ENCODE measurements around the gene INCENP.

GRCh38 chr11:62179995-62180394, 56.2 kb downstream of the INCENP start:
- TF ChIP-seq RAD21 (conservative IDR thresholded peaks at IDR 0.05) (no peak), TAF1 (IDR thresholded peaks at IDR 0.05; ENCODE audit: low read depth) (no peak), EP300 (conservative IDR thresholded peaks at IDR 0.05; ENCODE audit: poor library complexity, severe bottlenecking) (no peak), EZH2 (IDR thresholded peaks at IDR 0.05; ENCODE audit: borderline replicate concordance, insufficient read depth, low read length, poor library complexity, severe bottlenecking) (no peak), POLR2AphosphoS5 (IDR thresholded peaks at IDR 0.05) (no peak), MXI1 (conservative IDR thresholded peaks at IDR 0.05; ENCODE audit: poor library complexity, severe bottlenecking) (no peak)
- TF ChIP-seq, protein P1, sequence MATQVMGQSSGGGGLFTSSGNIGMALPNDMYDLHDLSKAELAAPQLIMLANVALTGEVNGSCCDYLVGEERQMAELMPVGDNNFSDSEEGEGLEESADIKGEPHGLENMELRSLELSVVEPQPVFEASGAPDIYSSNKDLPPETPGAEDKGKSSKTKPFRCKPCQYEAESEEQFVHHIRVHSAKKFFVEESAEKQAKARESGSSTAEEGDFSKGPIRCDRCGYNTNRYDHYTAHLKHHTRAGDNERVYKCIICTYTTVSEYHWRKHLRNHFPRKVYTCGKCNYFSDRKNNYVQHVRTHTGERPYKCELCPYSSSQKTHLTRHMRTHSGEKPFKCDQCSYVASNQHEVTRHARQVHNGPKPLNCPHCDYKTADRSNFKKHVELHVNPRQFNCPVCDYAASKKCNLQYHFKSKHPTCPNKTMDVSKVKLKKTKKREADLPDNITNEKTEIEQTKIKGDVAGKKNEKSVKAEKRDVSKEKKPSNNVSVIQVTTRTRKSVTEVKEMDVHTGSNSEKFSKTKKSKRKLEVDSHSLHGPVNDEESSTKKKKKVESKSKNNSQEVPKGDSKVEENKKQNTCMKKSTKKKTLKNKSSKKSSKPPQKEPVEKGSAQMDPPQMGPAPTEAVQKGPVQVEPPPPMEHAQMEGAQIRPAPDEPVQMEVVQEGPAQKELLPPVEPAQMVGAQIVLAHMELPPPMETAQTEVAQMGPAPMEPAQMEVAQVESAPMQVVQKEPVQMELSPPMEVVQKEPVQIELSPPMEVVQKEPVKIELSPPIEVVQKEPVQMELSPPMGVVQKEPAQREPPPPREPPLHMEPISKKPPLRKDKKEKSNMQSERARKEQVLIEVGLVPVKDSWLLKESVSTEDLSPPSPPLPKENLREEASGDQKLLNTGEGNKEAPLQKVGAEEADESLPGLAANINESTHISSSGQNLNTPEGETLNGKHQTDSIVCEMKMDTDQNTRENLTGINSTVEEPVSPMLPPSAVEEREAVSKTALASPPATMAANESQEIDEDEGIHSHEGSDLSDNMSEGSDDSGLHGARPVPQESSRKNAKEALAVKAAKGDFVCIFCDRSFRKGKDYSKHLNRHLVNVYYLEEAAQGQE (IDR thresholded peaks at IDR 0.05; ENCODE audit: borderline replicate concordance): no peak
- TF ChIP-seq, protein P2, sequence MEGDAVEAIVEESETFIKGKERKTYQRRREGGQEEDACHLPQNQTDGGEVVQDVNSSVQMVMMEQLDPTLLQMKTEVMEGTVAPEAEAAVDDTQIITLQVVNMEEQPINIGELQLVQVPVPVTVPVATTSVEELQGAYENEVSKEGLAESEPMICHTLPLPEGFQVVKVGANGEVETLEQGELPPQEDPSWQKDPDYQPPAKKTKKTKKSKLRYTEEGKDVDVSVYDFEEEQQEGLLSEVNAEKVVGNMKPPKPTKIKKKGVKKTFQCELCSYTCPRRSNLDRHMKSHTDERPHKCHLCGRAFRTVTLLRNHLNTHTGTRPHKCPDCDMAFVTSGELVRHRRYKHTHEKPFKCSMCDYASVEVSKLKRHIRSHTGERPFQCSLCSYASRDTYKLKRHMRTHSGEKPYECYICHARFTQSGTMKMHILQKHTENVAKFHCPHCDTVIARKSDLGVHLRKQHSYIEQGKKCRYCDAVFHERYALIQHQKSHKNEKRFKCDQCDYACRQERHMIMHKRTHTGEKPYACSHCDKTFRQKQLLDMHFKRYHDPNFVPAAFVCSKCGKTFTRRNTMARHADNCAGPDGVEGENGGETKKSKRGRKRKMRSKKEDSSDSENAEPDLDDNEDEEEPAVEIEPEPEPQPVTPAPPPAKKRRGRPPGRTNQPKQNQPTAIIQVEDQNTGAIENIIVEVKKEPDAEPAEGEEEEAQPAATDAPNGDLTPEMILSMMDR (IDR thresholded peaks at IDR 0.05; ENCODE audit: poor library complexity, severe bottlenecking): no peak
